Small intestine (tissue), 16 donors: ENCODE measurements around the gene NFU1. TPM values are rescaled to one million over a fixed set of nuclear protein-coding genes. Genes with fewer than 3 reads are reported as not detected.

Experiments
- DNase-seq, 2 donors: peaks; one replicate each; pipeline versions ENCODE4 v3.0.0 to v3.0.0-alpha.2; 2013
- FAIRE-seq: peaks from 2 replicates; lab custom pipeline; 2012; peaks lifted over from hg19 to GRCh38; lab: Jason Lieb, UNC
- H3K27ac ChIP-seq, 3 donors: one replicate each; pipeline ENCODE4 v1.5.1; 2013; ENCODE audit warnings: low read length in 2 of 3, mild to moderate bottlenecking in 2 of 3, control low read depth in 1 of 3, inconsistent platforms in 1 of 3, low read depth in 1 of 3, moderate library complexity in 1 of 3
- H3K27me3 ChIP-seq, 3 donors: one replicate each; pipeline ENCODE4 v1.6.1; 2013; ENCODE audit warnings: low read length in 3 of 3, inconsistent platforms in 1 of 3; ENCODE audit not compliant: control insufficient read depth in 3 of 3, insufficient read depth in 3 of 3
- H3K36me3 ChIP-seq, 3 donors: one replicate each; pipeline ENCODE4 v1.6.1; 2013; ENCODE audit warnings: low read length in 3 of 3, inconsistent platforms in 1 of 3, low read depth in 1 of 3, mild to moderate bottlenecking in 1 of 3, moderate library complexity in 1 of 3; ENCODE audit not compliant: control insufficient read depth in 3 of 3, insufficient read depth in 2 of 3
- H3K4me1 ChIP-seq, 3 donors: one replicate each; pipeline ENCODE4 v1.6.1; 2013; ENCODE audit warnings: low read length in 2 of 3, inconsistent platforms in 1 of 3, low read depth in 1 of 3, mild to moderate bottlenecking in 1 of 3, moderate library complexity in 1 of 3; ENCODE audit not compliant: control insufficient read depth in 3 of 3, insufficient read depth in 2 of 3
- H3K4me3 ChIP-seq, 3 donors: one replicate each; pipeline ENCODE4 v1.5.1; 2013; ENCODE audit warnings: low read length in 3 of 3, control low read depth in 1 of 3, inconsistent platforms in 1 of 3, low read depth in 1 of 3, mild to moderate bottlenecking in 1 of 3, moderate library complexity in 1 of 3
- H3K9me3 ChIP-seq, 2 donors: one replicate each; pipeline ENCODE4 v1.6.1; 2013; ENCODE audit warnings: low read depth in 1 of 2, low read length in 1 of 2; ENCODE audit not compliant: control insufficient read depth in 2 of 2, insufficient read depth in 1 of 2
- WGBS, 3 donors: extraction: QIAGEN DNeasy Blood & Tissue Kit; methylation state at CpG; one replicate each; pipeline ENCODE4 v1.1.7; 2013; 5-methylcytosine and 5-hydroxymethylcytosine counted together
- long read RNA-seq, 10 donors: transcript quantifications; one replicate each; lab custom pipeline, GENCODE V29; 2026
- polyA plus RNA-seq, 4 donors: library from polyadenylated mRNA; stranded (reverse) in 3 of 4; unstranded in 1 of 4; fragments of 200-250 nt in 3 of 4; fragments of 120-200 nt in 1 of 4; gene quantifications; one replicate each; pipeline versions ENCODE4 v1.2.1 to v1.2.3, GENCODE V29; 2013
- donor health status: healthy with polysubstance abuse.
- donor health status: control.
- donor health status: control.
- donor health status: Bipolar disorder and iron deficiency.
- donor health status: healthy.

Gene NFU1
- 10 to 100 TPM; 45.4 to 60.8 (median 50.3) TPM for polyA plus RNA-seq
- long read RNA-seq, donor 1 = 0 reads
- long read RNA-seq, donor 2, transcript NFU1-203 (8 exons, 1,467 nt) = major isoform, 23 of 23 reads
- long read RNA-seq, donor 2, partial matches to known transcripts = 0 of 23 reads
- long read RNA-seq, donor 2, other reads (novel, unspliced or antisense) = 0 of 23 reads
- long read RNA-seq, donor 3, transcript NFU1-203 (8 exons, 1,467 nt) = major isoform, 18 of 18 reads
- long read RNA-seq, donor 3, partial matches to known transcripts = 0 of 18 reads
- long read RNA-seq, donor 3, other reads (novel, unspliced or antisense) = 0 of 18 reads
- long read RNA-seq, donor 4, partial matches to known transcripts = 0 of 1 reads
- long read RNA-seq, donor 4, other reads (novel, unspliced or antisense) = 0 of 1 reads
- long read RNA-seq, donor 5, transcript NFU1-203 (8 exons, 1,467 nt) = major isoform, 6 of 6 reads
- long read RNA-seq, donor 5, partial matches to known transcripts = 0 of 6 reads
- long read RNA-seq, donor 5, other reads (novel, unspliced or antisense) = 0 of 6 reads
- long read RNA-seq, donor 6, transcript NFU1-203 (8 exons, 1,467 nt) = major isoform, 18 of 18 reads
- long read RNA-seq, donor 6, partial matches to known transcripts = 0 of 18 reads
- long read RNA-seq, donor 6, other reads (novel, unspliced or antisense) = 0 of 18 reads
- long read RNA-seq, donor 7 = 0 reads
- long read RNA-seq, donor 8, partial matches to known transcripts = 0 of 1 reads
- long read RNA-seq, donor 8, other reads (novel, unspliced or antisense) = 0 of 1 reads
- long read RNA-seq, donor 9, transcript NFU1-203 (8 exons, 1,467 nt) = major isoform, 9 of 9 reads
- long read RNA-seq, donor 9, partial matches to known transcripts = 0 of 9 reads
- long read RNA-seq, donor 9, other reads (novel, unspliced or antisense) = 0 of 9 reads
- long read RNA-seq, donor 10, transcript NFU1-203 (8 exons, 1,467 nt) = major isoform, 26 of 38 reads
- long read RNA-seq, donor 10, partial matches to known transcripts = 6 of 38 reads
- long read RNA-seq, donor 10, other reads (novel, unspliced or antisense) = 5 of 38 reads

DNA sequence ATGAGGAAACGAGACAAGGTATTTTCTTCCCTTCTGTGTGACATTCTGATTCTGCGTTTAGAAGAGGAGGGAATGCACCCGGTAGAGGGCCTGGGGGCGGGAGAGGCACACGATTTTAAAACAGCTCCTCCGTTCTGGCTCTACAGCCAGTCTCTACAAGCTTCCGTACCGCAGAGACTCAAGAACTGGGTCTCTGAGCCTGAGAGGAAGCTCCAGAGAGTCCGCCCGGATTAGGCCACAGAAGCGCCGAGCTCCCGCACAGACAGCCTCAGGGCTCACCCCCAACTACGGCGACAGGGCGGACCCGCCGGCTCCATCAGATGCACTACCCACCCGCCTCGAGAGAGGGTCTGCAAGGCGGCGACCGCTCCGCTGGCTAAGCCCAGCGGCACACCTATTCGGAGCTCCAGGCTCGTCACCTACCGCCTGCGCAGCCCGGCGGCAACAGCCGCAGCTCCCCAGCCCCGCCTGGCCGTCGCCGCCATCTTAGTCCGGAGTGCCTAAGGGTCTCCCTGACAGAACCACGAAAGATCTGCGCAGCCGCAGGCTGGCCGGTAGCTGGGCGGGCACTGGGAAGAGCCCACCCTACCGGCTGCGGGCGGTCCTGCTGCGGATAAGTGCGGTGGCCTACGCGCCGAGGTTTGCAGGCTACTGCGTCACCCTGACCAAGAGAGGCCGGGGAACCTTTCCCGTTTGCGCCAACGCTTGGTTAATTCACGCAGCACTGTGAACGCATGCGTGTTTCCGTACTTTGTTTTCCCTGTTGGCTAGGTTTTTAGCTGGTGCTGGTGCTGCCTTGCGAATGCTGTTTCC is at the start of gene NFU1:
Gene NFU1, minus strand, starts transcription at position 498 of the 813 bp plus-strand sequence. Its CDS starts 13 bp downstream, at position 485.
- no peaks in the 10 kb centered on the region for H3K27me3 ChIP-seq
- H3K9me3 ChIP-seq = no peaks in the 10 kb centered on the region
- FAIRE-seq (no peak), DNase-seq (peak; percentile 82 to 97)
- WGBS, 3 donors = 0 to 1% (median 1%) methylated on average over 57 to 60 of the region's 60 CpGs
- peak within 1 kb of the TSS; percentile 80 to 89 (median 83) for H3K4me3 ChIP-seq
- H3K27ac ChIP-seq = peak within 1 kb of the TSS; percentile 93 to 99 (median 98)
- peaks cover 0 to 5% (median 0%) of the 10 kb centered on the region in 3 donors for H3K36me3 ChIP-seq
- H3K4me1 ChIP-seq = peaks cover 0 to 13% (median 9%) of the 10 kb centered on the region in 3 donors

DNA sequence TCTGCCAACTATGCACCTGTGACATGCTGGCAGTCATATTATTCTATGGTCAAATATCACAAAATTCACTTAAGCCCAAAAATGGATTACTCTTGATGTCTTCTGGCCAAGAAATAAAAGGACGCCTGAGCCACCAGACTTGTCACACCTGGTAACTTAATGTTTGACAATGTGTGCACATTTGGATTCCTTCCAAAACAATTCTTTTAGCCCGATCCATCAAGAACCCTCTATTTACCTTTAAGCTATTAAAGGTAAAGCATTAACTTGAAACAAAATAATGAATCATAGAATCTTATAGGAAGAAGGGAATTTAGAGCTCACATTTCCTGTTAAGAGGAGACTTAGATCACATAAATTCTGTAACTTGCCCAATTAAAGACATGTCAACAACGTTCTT is 46.5 kb upstream of the NFU1 start:
- FAIRE-seq (no peak), DNase-seq (peak; percentile 56 to 71)
- H3K36me3 ChIP-seq = peaks cover 3 to 14% (median 10%) of the 10 kb centered on the region in 3 donors
- no peaks in the 10 kb centered on the region for H3K27me3 ChIP-seq
- H3K4me1 ChIP-seq = peaks cover 0 to 4% (median 3%) of the 10 kb centered on the region in 3 donors
- no peak overlapping the region for H3K4me3 ChIP-seq
- WGBS, 3 donors = 11 to 54% (median 29%) methylated on average over 3 of the region's 3 CpGs
- peak overlapping the region in 1 of 3 donors; percentile 44 for H3K27ac ChIP-seq
- H3K9me3 ChIP-seq = no peaks in the 10 kb centered on the region

DNA sequence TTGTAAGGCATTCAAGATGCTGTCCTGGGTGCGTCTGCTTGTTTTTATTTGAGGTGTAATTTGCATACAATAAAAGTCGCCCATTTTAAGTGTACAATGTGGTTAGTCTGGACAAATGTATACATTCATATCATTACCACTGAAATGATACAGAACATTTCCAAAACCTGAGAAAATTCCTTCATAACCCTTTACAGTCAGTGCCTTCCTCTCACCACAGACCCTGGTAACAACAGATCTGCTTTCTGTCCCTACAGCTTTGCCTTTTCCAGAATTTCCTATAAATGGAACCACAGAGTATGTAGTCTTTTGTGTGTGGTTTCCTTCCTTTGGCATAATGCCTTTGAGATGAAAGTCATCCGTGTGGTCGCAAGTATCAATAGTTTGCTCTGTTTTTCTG is 45.8 kb upstream of the NFU1 start:
- peaks cover 3 to 17% (median 7%) of the 10 kb centered on the region in 3 donors for H3K36me3 ChIP-seq
- no peaks in the 10 kb centered on the region for H3K9me3 ChIP-seq
- no peaks in the 10 kb centered on the region for H3K27me3 ChIP-seq
- H3K27ac ChIP-seq = no peak overlapping the region
- WGBS, 3 donors = 29 to 49% (median 43%) methylated on average over 4 of the region's 4 CpGs
- no peak for FAIRE-seq
- H3K4me1 ChIP-seq = peaks cover 0 to 4% (median 3%) of the 10 kb centered on the region in 3 donors
- DNase-seq = no peak
- no peak overlapping the region for H3K4me3 ChIP-seq

DNA sequence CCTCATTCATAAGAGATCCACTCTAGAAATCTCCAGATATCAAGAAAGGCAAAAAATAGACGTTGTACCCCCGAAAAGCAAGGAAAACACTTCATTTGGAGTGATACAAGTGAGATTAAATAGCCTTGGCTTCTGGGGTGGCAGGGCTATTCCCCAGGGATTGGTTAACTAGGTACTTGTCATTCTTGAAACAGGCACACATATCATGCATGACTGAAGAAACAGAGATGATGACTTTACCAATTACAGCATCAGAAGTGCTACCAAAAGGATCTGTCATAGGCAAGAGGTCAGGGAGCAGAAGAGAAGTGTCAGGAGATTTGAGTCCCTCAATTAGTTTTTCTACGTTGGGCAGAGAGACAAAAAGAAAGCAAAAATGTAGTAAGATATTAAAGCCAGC is 45.2 kb upstream of the NFU1 start:
- peaks cover 3 to 17% (median 7%) of the 10 kb centered on the region in 3 donors for H3K36me3 ChIP-seq
- DNase-seq (no peak), FAIRE-seq (no peak)
- peaks cover 0 to 4% (median 3%) of the 10 kb centered on the region in 3 donors for H3K4me1 ChIP-seq
- H3K27me3 ChIP-seq = no peaks in the 10 kb centered on the region
- 71 to 76% (median 72%) methylated on average over 3 of the region's 3 CpGs for WGBS, 3 donors
- no peaks in the 10 kb centered on the region for H3K9me3 ChIP-seq
- H3K27ac ChIP-seq = no peak overlapping the region
- H3K4me3 ChIP-seq = no peak overlapping the region

DNA sequence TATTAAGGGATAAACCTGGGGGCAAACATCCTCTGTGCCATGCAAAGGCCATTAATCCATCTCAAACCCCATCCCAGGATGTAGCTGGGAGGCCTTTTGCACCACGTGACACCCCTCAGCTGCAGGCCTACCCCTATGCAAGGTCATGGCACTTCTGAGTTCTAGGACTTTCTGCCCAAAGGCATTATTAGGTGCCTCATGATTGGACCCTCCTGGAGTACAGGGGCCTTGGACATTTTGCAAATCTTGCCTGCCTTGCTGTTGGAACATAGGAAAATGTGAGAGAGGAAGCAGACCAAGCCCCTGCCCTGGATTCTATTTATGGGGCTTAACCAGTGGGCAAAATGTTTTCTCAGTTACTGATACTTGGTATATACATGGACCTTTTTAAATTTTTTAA is 44.2 kb upstream of the NFU1 start:
- H3K4me3 ChIP-seq = no peak overlapping the region
- peaks cover 0 to 4% (median 3%) of the 10 kb centered on the region in 3 donors for H3K4me1 ChIP-seq
- no peak for DNase-seq
- 94 to 100% (median 100%) methylated on average over 1 of the region's 1 CpG for WGBS, 3 donors
- no peaks in the 10 kb centered on the region for H3K9me3 ChIP-seq
- no peaks in the 10 kb centered on the region for H3K27me3 ChIP-seq
- no peak overlapping the region for H3K27ac ChIP-seq
- peaks cover 3 to 16% (median 9%) of the 10 kb centered on the region in 3 donors for H3K36me3 ChIP-seq
- no peak for FAIRE-seq

DNA sequence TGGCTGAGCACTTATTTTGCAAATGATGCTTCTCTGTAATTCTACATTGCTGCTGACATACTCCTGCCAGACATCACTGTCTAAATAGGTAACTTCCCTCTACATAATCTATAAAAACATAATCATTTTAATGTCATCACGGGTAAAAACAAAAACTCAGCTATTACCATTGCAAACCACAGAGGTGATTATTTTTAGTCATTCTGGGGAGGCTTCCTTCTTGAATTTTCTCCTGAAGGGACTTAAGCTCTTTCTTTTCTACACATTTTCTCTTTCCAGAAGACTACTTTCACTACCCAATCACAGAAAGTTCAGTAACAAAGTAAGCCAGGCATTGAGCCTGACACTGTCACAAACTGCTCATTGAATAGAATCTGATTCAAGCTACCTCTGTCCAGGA is 40.4 kb upstream of the NFU1 start:
- H3K27me3 ChIP-seq = no peaks in the 10 kb centered on the region
- H3K27ac ChIP-seq = no peak overlapping the region
- H3K9me3 ChIP-seq = no peaks in the 10 kb centered on the region
- no peaks in the 10 kb centered on the region for H3K4me1 ChIP-seq
- no peak for DNase-seq
- peaks cover 3 to 15% (median 9%) of the 10 kb centered on the region in 3 donors for H3K36me3 ChIP-seq
- FAIRE-seq = no peak
- 69 to 79% (median 79%) methylated on average over 1 of the region's 1 CpG for WGBS, 3 donors
- H3K4me3 ChIP-seq = no peak overlapping the region

DNA sequence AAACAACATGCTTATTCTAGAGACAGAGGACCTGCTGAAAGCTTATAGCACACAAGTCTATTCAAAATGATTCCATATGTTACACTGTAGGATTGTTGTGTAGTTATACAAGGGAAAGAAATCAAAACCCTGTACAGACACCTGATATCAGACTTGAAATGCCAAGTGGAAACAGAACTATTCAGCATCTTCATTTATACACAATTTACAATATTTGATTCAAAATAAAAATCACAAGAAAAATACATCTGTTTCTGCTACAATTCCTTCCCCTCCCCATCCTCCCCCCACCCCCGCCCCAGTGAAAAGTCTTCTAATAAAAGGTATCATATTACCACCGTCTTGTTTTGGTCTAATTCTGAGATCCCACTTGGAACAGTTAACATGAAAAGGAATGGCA is 37.5 kb upstream of the NFU1 start:
- no peak overlapping the region for H3K4me3 ChIP-seq
- FAIRE-seq = no peak
- H3K27me3 ChIP-seq = no peaks in the 10 kb centered on the region
- 89 to 94% (median 93%) methylated on average over 2 of the region's 2 CpGs for WGBS, 3 donors
- peaks cover 0 to 6% (median 2%) of the 10 kb centered on the region in 3 donors for H3K36me3 ChIP-seq
- peaks cover 0 to 12% (median 0%) of the 10 kb centered on the region in 3 donors for H3K4me1 ChIP-seq
- H3K9me3 ChIP-seq = no peaks in the 10 kb centered on the region
- no peak for DNase-seq
- no peak overlapping the region for H3K27ac ChIP-seq
